Measurements from ENCODE around the gene CSMD2.

DNA sequence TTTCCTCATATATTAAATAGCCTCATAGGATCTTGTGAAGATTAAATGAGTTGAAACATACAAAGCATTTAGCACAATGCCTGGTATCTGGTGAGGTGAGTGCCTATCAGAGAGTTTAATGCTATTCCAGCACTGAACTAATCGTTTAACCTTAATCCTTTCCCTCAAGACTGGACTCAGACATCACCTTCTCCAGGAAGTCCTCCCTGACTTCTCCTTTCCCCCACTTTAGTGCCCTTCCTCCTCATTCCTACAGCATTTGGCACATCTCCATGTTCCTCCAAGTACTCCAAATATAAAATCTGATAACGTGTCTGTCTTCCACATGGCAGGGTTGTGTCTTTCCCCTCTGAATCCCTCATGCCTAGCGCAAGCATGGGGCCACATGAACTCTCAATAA is 632.8 kb downstream of the CSMD2 start:
- TF ChIP-seq CTCF (conservative IDR thresholded peaks at IDR 0.05) (no peak), EZH2 (IDR thresholded peaks at IDR 0.05; ENCODE audit: low read depth) (no peak)

Data from PC-9 (cell line).